Osteocyte (in vitro differentiated cells): ENCODE data around the gene ZNF766. TPM values are rescaled to one million over a fixed set of nuclear protein-coding genes. Genes with fewer than 3 reads are reported as not detected.

Experiments used
- DNase-seq: peaks from one replicate; pipeline ENCODE4 v3.0.0; 2021; ENCODE audit warnings: mixed read lengths; ENCODE audit not compliant: unreplicated experiment; ENCODE audit errors: extremely low spot score
- H3K27ac Mint-ChIP-seq: one replicate; pipeline ENCODE4 v1.8.0; 2021; ENCODE audit warnings: mild to moderate bottlenecking, mixed read lengths; ENCODE audit not compliant: unreplicated experiment
- H3K27me3 Mint-ChIP-seq: one replicate; pipeline ENCODE4 v1.8.0; 2021; ENCODE audit warnings: mixed read lengths; ENCODE audit not compliant: unreplicated experiment
- H3K36me3 Mint-ChIP-seq: one replicate; pipeline ENCODE4 v1.8.0; 2021; ENCODE audit warnings: mixed read lengths; ENCODE audit not compliant: unreplicated experiment
- H3K4me1 Mint-ChIP-seq: one replicate; pipeline ENCODE4 v1.8.0; 2021; ENCODE audit warnings: mixed read lengths; ENCODE audit not compliant: unreplicated experiment
- H3K4me3 Mint-ChIP-seq: one replicate; pipeline ENCODE4 v1.8.0; 2021; ENCODE audit warnings: mild to moderate bottlenecking, moderate library complexity, mixed read lengths; ENCODE audit not compliant: unreplicated experiment
- H3K9me3 Mint-ChIP-seq: one replicate; pipeline ENCODE4 v1.8.0; 2021; ENCODE audit warnings: mixed read lengths; ENCODE audit not compliant: unreplicated experiment
- CTCF ChIP-seq: fragments of 200-600 bp; sonication (generic); IDR thresholded peaks from 2 replicates; pipeline ENCODE4 v1.5.0; 2021; ENCODE audit warnings: antibody characterized with exemption, mild to moderate bottlenecking, moderate library complexity
- long read RNA-seq: library from polyadenylated mRNA; unstranded; transcript quantifications from one replicate; pipeline ENCODE4 v2.0.0, GENCODE V29; 2021
- total RNA-seq: library from RNA; stranded (reverse); gene quantifications from 2 replicates; pipeline ENCODE4 v1.2.1, GENCODE V29; 2021

ZNF766 gene
- total RNA-seq = 20.2 and 20.3 TPM in 2 replicates
- long read RNA-seq, full-length matches to known transcripts = 149 of 168 reads
- long read RNA-seq, partial matches to known transcripts = 7 of 168 reads
- long read RNA-seq, other reads (novel, unspliced or antisense) = 12 of 168 reads

GRCh38 chr19:52269338-52270261, at the start of gene ZNF766:
Gene ZNF766, plus strand, starts transcription at chr19:52269587. Its CDS starts 27 bp downstream, at chr19:52269614.
- no peak for TF ChIP-seq CTCF
- Mint-ChIP-seq H3K4me1 (peaks cover 26% of the 10 kb centered on the region), H3K4me3 (peak within 1 kb of the TSS; percentile 88), H3K36me3 (peaks cover 21% of the 10 kb centered on the region), H3K27me3 (no peaks in the 10 kb centered on the region), H3K27ac (peak within 1 kb of the TSS; percentile 99), H3K9me3 (peaks cover 10% of the 10 kb centered on the region)
- peak; percentile 98 for DNase-seq

GRCh38 chr19:52219611-52220010, 49.8 kb upstream of the ZNF766 start:
- no peak for TF ChIP-seq CTCF
- Mint-ChIP-seq H3K36me3 (peaks cover 80% of the 10 kb centered on the region), H3K27me3 (no peaks in the 10 kb centered on the region), H3K4me1 (no peaks in the 10 kb centered on the region), H3K9me3 (no peaks in the 10 kb centered on the region), H3K27ac (no peak overlapping the region), H3K4me3 (no peak overlapping the region)
- no peak for DNase-seq

GRCh38 chr19:52221031-52221430, 48.4 kb upstream of the ZNF766 start:
- DNase-seq = peak; percentile 76
- H3K4me3 Mint-ChIP-seq = no peak overlapping the region
- H3K9me3 Mint-ChIP-seq = no peaks in the 10 kb centered on the region
- TF ChIP-seq CTCF = no peak
- no peaks in the 10 kb centered on the region for H3K4me1 Mint-ChIP-seq
- H3K27ac Mint-ChIP-seq = no peak overlapping the region
- no peaks in the 10 kb centered on the region for H3K27me3 Mint-ChIP-seq
- H3K36me3 Mint-ChIP-seq = peaks cover 85% of the 10 kb centered on the region

- Mint-ChIP-seq H3K9me3 (no peaks in the 10 kb centered on the region), H3K27me3 (no peaks in the 10 kb centered on the region), H3K4me1 (no peaks in the 10 kb centered on the region), H3K4me3 (no peak overlapping the region), H3K27ac (no peak overlapping the region), H3K36me3 (peaks cover 84% of the 10 kb centered on the region)
- peak; percentile 66 for DNase-seq
- no peak for TF ChIP-seq CTCF
Observed at GRCh38 chr19:52221831-52222375, 47.5 kb upstream of the ZNF766 start.

GRCh38 chr19:52224211-52224610, 45.2 kb upstream of the ZNF766 start:
- Mint-ChIP-seq H3K4me3 (no peak overlapping the region), H3K4me1 (no peaks in the 10 kb centered on the region), H3K9me3 (no peaks in the 10 kb centered on the region), H3K27ac (no peak overlapping the region), H3K36me3 (peaks cover 84% of the 10 kb centered on the region), H3K27me3 (no peaks in the 10 kb centered on the region)
- peak; percentile 54 for DNase-seq
- TF ChIP-seq CTCF = no peak
